HCEC 1CT (cell line): Measurements from ENCODE around the gene MED25.
A peak's percentile ranks its signal among the peaks of the same experiment; 100 is the strongest.

Experiments used
- DNase-seq: peaks from one replicate; pipeline ENCODE4 v3.0.0-alpha.2; 2017

The MED25 gene

GRCh38 chr19:49817964-49818648, at the start of gene MED25:
MED25 (plus strand) TSS chr19:49818289; CDS start chr19:49818342, 53 bp downstream.
- peak; percentile 75 for DNase-seq

- DNase-seq, result no peak
These were observed 47.6 kb upstream of the MED25 start for GRCh38 chr19:49770529-49770928.

- DNase-seq, result no peak
These were observed 46.4 kb upstream of the MED25 start for GRCh38 chr19:49771674-49772139.

GRCh38 chr19:49772850-49773432, 45.1 kb upstream of the MED25 start:
- no peak for DNase-seq

- no peak for DNase-seq
These were observed 44.3 kb upstream of the MED25 start for GRCh38 chr19:49773663-49774350.

- no peak for DNase-seq
These were observed 43.1 kb upstream of the MED25 start for GRCh38 chr19:49774969-49775368.

- no peak for DNase-seq
These were observed 42.2 kb upstream of the MED25 start for GRCh38 chr19:49775742-49776370.

GRCh38 chr19:49776371-49776764, 41.7 kb upstream of the MED25 start:
- no peak for DNase-seq

GRCh38 chr19:49779731-49780555, 38.1 kb upstream of the MED25 start:
- no peak for DNase-seq

- DNase-seq, result no peak
These were observed 37.2 kb upstream of the MED25 start for GRCh38 chr19:49780861-49781260.

- DNase-seq, result no peak
These were observed 36.7 kb upstream of the MED25 start for GRCh38 chr19:49781394-49781793.

GRCh38 chr19:49782515-49782914, 35.6 kb upstream of the MED25 start:
- no peak for DNase-seq

GRCh38 chr19:49786376-49786820, 31.7 kb upstream of the MED25 start:
- no peak for DNase-seq

GRCh38 chr19:49787746-49788145, 30.3 kb upstream of the MED25 start:
- DNase-seq, result no peak

GRCh38 chr19:49788857-49789256, 29.2 kb upstream of the MED25 start:
- DNase-seq, result no peak

GRCh38 chr19:49790866-49791265, 27.2 kb upstream of the MED25 start:
- DNase-seq, result no peak

GRCh38 chr19:49791776-49792445, 26.2 kb upstream of the MED25 start:
- no peak for DNase-seq

GRCh38 chr19:49792829-49793560, 25.1 kb upstream of the MED25 start:
- DNase-seq, result no peak

GRCh38 chr19:49793561-49793840, 24.6 kb upstream of the MED25 start:
- DNase-seq, result peak; percentile 49

GRCh38 chr19:49795615-49796014, 22.5 kb upstream of the MED25 start:
- no peak for DNase-seq

- DNase-seq, result no peak
These were observed 19.5 kb upstream of the MED25 start for GRCh38 chr19:49798574-49798973.
